Mammary epithelial cell (primary cell): ENCODE data around the gene NACC2.

Source experiments
- CTCF ChIP-seq, 2 donors: IDR thresholded peaks in 1 of 2; conservative IDR thresholded peaks in 1 of 2; 2 replicates each; pipeline ENCODE4 v1.5.1; 2011 to 2012; ENCODE audit warnings: inconsistent platforms in 2 of 2, low read length in 2 of 2, mild to moderate bottlenecking in 2 of 2, control low read depth in 1 of 2, low read depth in 1 of 2; ENCODE audit not compliant: insufficient read depth in 1 of 2; ENCODE audit errors: extremely low read depth in 1 of 2
- EZH2 ChIP-seq: IDR thresholded peaks from 2 replicates; pipeline ENCODE4 v1.6.1; 2012; ENCODE audit warnings: low read length, inconsistent platforms, borderline replicate concordance

- TF ChIP-seq CTCF (conservative IDR thresholded peaks at IDR 0.05 in 1 of 2, IDR thresholded peaks at IDR 0.05 in 1 of 2; ENCODE audit: extremely low read depth in 1 of 2, insufficient read depth in 1 of 2, low read depth in 1 of 2, low read length in 2 of 2) (no peak), EZH2 (no peak)
These were observed 34.3 kb downstream of the NACC2 start for GRCh38 chr9:136060671-136061371.
